ENCODE data around the gene BTBD9.

Gene BTBD9

DNA sequence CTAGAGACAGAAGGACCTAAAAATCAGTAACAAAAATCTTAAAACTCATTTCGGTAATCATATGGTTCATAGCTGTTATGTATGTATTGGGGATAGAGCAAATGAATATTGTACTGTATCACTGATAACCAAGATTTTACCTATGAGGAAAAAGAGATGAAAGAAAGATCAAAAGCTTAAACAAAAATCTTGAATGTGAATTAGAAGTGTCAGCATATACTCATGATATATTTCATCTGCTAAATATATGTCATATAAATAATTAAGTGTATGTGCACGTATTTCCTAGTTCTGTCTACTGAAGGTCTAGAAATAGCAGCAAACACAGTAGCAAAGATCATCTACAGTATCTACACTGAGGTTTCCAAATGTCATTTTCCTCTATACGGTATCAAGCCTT lies 299.8 kb downstream of the BTBD9 start:
- Histone ChIP-seq H3K9ac (ENCODE audit: insufficient read length) (no peak overlapping the region), H3K36me3 (ENCODE audit: insufficient read depth, low read length) (no peaks in the 10 kb centered on the region), H3K27ac (no peak overlapping the region), H3K4me3 (no peak overlapping the region), H3K9me3 (ENCODE audit: low read depth, low read length) (no peaks in the 10 kb centered on the region)
- no peak for DNase-seq (ENCODE audit: low read depth, low spot score)
- TF ChIP-seq EZH2 (IDR thresholded peaks at IDR 0.05) (no peak), FOXP2 (optimal IDR thresholded peaks at IDR 0.05; ENCODE audit: control extremely low read depth, extremely low read length, insufficient read depth) (no peak), POLR2AphosphoS5 (IDR thresholded peaks at IDR 0.05; ENCODE audit: borderline replicate concordance, low read depth, low read length) (no peak)

DNA sequence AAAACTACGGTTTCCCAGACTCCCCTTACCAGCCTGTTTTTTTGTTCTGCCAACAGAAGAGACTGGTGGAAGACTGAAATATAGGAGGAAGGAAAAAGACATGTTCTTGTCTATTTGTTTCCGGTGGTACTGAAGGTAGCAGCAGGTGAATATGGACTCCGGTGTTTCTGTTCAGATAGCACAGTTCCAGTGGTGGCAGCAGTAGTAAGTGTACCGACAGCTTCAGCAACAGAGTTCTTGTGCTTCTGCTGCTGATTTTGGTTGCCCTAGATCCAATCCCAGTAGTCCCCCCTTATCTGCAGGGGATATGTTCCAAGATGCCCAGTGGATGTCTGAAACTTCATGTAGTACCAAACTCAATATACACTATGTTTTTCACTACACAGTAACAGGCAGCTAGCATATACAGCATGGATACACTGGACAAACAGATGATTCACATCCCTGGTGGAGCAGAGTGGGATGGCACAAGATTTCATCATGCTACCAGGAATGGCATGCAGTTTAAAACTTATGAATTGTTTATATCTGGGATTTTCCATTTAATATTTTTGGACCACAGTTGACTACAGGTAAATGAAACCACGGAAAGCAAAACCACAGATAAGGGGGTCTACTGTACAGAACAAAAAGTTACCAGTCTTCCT lies 301.8 kb downstream of the BTBD9 start:
- TF ChIP-seq FOXP2 (optimal IDR thresholded peaks at IDR 0.05; ENCODE audit: control extremely low read depth, extremely low read length, insufficient read depth) (no peak), POLR2AphosphoS5 (IDR thresholded peaks at IDR 0.05; ENCODE audit: borderline replicate concordance, low read depth, low read length) (no peak), EZH2 (IDR thresholded peaks at IDR 0.05) (no peak)
- Histone ChIP-seq H3K9me3 (ENCODE audit: low read depth, low read length) (no peaks in the 10 kb centered on the region), H3K4me3 (no peak overlapping the region), H3K9ac (ENCODE audit: insufficient read length) (no peak overlapping the region), H3K27ac (no peak overlapping the region), H3K36me3 (ENCODE audit: insufficient read depth, low read length) (no peaks in the 10 kb centered on the region)
- no peak for DNase-seq (ENCODE audit: low read depth, low spot score)

DNA sequence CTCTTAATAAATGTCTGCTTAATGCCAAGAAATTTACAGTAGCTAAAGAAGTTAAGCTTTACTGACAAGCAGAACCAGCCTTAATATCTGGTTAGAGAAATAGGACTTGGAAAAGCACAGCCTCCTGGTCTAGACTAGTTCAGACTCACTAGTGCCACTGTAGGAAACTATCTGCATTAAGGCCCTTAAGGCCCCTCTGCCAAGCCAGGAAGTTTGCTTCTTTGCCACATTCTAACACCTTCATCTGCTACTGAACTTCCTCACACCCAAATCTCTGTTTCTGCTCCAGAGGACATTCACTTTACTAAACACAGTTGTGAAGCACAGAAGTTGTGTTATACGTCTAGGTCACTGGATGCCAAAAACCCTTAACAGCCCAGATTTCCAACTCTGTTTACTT lies 302.8 kb downstream of the BTBD9 start:
- Histone ChIP-seq H3K36me3 (ENCODE audit: insufficient read depth, low read length) (no peaks in the 10 kb centered on the region), H3K27ac (no peak overlapping the region), H3K9ac (ENCODE audit: insufficient read length) (no peak overlapping the region), H3K4me3 (no peak overlapping the region), H3K9me3 (ENCODE audit: low read depth, low read length) (no peaks in the 10 kb centered on the region)
- no peak for DNase-seq (ENCODE audit: low read depth, low spot score)
- TF ChIP-seq EZH2 (IDR thresholded peaks at IDR 0.05): no peak
- no peak for TF ChIP-seq POLR2AphosphoS5 (IDR thresholded peaks at IDR 0.05; ENCODE audit: borderline replicate concordance, low read depth, low read length)
- TF ChIP-seq FOXP2 (optimal IDR thresholded peaks at IDR 0.05; ENCODE audit: control extremely low read depth, extremely low read length, insufficient read depth): no peak

DNA sequence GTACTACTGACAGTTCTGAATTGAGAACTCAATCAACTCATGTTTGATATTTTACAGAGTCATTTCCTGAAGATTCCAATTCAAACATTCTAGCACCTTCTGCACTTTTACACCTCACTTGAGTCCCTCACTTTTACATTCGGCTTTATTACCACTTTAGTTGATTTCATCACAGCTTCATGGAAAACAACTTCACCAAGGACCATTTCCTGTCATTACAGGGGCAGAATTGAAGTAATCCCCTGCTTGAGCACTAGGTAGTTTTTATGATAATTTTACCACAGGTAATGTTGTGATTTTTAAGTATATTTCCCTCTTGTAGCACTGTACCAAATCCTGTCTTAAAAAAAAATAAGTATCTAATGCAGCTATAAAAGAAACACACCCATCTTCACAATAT lies 312.9 kb downstream of the BTBD9 start:
- Histone ChIP-seq H3K36me3 (ENCODE audit: insufficient read depth, low read length) (no peaks in the 10 kb centered on the region), H3K4me3 (no peak overlapping the region), H3K9ac (ENCODE audit: insufficient read length) (no peak overlapping the region), H3K9me3 (ENCODE audit: low read depth, low read length) (no peaks in the 10 kb centered on the region), H3K27ac (no peak overlapping the region)
- no peak for TF ChIP-seq EZH2 (IDR thresholded peaks at IDR 0.05)
- no peak for DNase-seq (ENCODE audit: low read depth, low spot score)

DNA sequence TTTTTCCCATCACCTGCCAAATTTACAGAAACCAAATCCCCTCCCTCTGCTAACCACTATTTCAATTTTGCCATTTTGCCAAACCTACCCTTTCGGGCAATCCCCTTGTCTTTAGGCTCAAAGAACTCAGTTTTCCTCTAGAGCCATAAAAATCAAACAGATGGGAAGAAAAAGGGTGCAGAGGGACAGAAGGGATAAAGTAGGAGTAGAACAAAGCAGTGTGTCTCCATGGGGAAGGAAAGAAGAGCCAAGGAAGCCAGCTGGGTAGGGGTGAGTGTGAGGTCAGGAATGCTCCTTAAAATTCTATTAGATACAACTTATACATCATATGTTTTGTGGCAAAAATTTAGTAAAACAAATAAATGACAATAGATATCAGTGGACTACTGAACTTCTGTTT lies 316.5 kb downstream of the BTBD9 start:
- Histone ChIP-seq H3K27ac (no peak overlapping the region), H3K36me3 (ENCODE audit: insufficient read depth, low read length) (no peaks in the 10 kb centered on the region), H3K9ac (ENCODE audit: insufficient read length) (no peak overlapping the region), H3K4me3 (no peak overlapping the region), H3K9me3 (ENCODE audit: low read depth, low read length) (no peaks in the 10 kb centered on the region)
- DNase-seq (ENCODE audit: low read depth, low spot score): no peak
- TF ChIP-seq EZH2 (IDR thresholded peaks at IDR 0.05): no peak
- TF ChIP-seq POLR2AphosphoS5 (IDR thresholded peaks at IDR 0.05; ENCODE audit: borderline replicate concordance, low read depth, low read length): no peak
- no peak for TF ChIP-seq FOXP2 (optimal IDR thresholded peaks at IDR 0.05; ENCODE audit: control extremely low read depth, extremely low read length, insufficient read depth)

DNA sequence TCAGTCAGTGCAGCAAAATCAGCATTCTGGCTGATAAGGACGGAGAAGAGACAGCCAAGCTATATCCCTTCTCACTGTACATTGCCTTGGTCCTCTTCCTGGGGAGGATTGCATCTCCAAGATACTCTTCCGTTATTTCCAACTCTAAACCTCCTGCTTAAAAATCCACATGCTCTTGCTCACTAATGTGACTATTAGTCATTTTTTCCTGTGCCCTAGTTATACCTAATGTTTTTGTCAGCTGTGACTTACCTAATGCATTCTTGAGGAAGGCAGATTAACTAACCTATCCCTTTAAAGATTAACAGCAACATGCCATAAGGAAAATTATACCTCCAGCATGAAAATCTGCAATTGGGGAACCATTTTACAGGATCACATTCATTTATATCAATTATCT lies 317.6 kb downstream of the BTBD9 start:
- Histone ChIP-seq H3K27ac (no peak overlapping the region), H3K9ac (ENCODE audit: insufficient read length) (no peak overlapping the region), H3K9me3 (ENCODE audit: low read depth, low read length) (no peaks in the 10 kb centered on the region), H3K4me3 (no peak overlapping the region), H3K36me3 (ENCODE audit: insufficient read depth, low read length) (no peaks in the 10 kb centered on the region)
- TF ChIP-seq POLR2AphosphoS5 (IDR thresholded peaks at IDR 0.05; ENCODE audit: borderline replicate concordance, low read depth, low read length) (no peak), FOXP2 (optimal IDR thresholded peaks at IDR 0.05; ENCODE audit: control extremely low read depth, extremely low read length, insufficient read depth) (no peak), EZH2 (IDR thresholded peaks at IDR 0.05) (no peak)
- no peak for DNase-seq (ENCODE audit: low read depth, low spot score)

DNA sequence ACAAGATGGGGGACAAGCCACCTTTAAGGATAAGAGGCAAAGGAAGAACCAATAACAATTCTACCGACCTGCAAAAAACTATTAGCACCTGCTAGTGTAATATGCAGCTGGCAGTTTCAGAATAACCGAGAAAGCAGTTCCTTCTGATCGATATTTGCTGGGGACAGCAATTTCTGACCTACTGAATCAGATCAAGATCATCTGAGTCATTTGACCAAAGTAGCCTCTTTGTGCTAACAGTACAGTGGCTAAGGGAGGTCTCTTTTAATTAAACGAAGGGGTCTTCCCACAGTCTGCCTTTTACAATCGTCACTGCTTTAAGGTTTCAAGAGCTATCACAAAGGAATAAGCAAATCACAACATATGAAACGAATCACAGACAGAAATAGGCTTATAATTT lies 318.9 kb downstream of the BTBD9 start:
- Histone ChIP-seq H3K4me3 (no peak overlapping the region), H3K9ac (ENCODE audit: insufficient read length) (no peak overlapping the region), H3K36me3 (ENCODE audit: insufficient read depth, low read length) (no peaks in the 10 kb centered on the region), H3K9me3 (ENCODE audit: low read depth, low read length) (no peaks in the 10 kb centered on the region), H3K27ac (no peak overlapping the region)
- TF ChIP-seq EZH2 (IDR thresholded peaks at IDR 0.05): no peak
- no peak for TF ChIP-seq POLR2AphosphoS5 (IDR thresholded peaks at IDR 0.05; ENCODE audit: borderline replicate concordance, low read depth, low read length)
- no peak for DNase-seq (ENCODE audit: low read depth, low spot score)

DNA sequence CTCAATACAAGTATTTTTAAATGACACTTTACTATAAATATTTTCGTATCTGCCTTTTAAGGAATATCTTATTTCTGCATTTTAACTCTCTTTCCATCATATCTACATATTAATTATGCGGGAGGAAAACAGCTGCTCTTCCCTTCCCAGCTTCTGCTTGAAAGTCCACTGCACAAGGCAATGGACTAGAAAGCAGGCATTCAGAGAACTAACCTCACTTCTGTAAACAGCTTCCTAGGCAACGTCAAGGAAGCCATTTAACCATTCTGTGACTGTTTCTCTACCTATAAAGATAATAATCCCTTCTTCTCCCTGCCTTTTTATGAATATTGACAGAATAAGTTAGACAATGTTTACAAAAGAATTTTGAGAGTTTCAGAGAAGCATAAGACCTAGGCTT lies 319.4 kb downstream of the BTBD9 start:
- no peak for DNase-seq (ENCODE audit: low read depth, low spot score)
- H3K36me3 ChIP-seq (ENCODE audit: insufficient read depth, low read length): no peaks in the 10 kb centered on the region
- no peak overlapping the region for H3K27ac ChIP-seq
- H3K9ac ChIP-seq (ENCODE audit: insufficient read length): no peak overlapping the region
- H3K9me3 ChIP-seq (ENCODE audit: low read depth, low read length): no peaks in the 10 kb centered on the region
- TF ChIP-seq FOXP2 (optimal IDR thresholded peaks at IDR 0.05; ENCODE audit: control extremely low read depth, extremely low read length, insufficient read depth) (no peak), POLR2AphosphoS5 (IDR thresholded peaks at IDR 0.05; ENCODE audit: borderline replicate concordance, low read depth, low read length) (no peak), EZH2 (IDR thresholded peaks at IDR 0.05) (no peak)
- no peak overlapping the region for H3K4me3 ChIP-seq
